HG02678 (cell line): Measurements from ENCODE around the gene RXRG.
A peak's percentile ranks its signal among the peaks of the same experiment; 100 is the strongest.

Experiments used
- ATAC-seq: cut with Tn5 transposase; IDR thresholded peaks from one replicate; pipeline ENCODE4 v1.9.1; 2021; ENCODE audit warnings: mild to moderate bottlenecking, moderate library complexity; ENCODE audit not compliant: unreplicated experiment

The RXRG gene

GRCh38 chr1:165411396-165411795 lies 33.5 kb downstream of the RXRG start:
- no peak for ATAC-seq

- ATAC-seq = no peak
These were observed 35.1 kb downstream of the RXRG start for GRCh38 chr1:165409657-165410358.

- ATAC-seq = no peak
These were observed 36.4 kb downstream of the RXRG start for GRCh38 chr1:165408518-165408917.

GRCh38 chr1:165407398-165407797 lies 37.5 kb downstream of the RXRG start:
- no peak for ATAC-seq

- no peak for ATAC-seq
These were observed 41.0 kb downstream of the RXRG start for GRCh38 chr1:165403835-165404482.

- no peak for ATAC-seq
These were observed 42.3 kb downstream of the RXRG start for GRCh38 chr1:165402517-165403111.

GRCh38 chr1:165397944-165398343 lies 47.0 kb downstream of the RXRG start:
- no peak for ATAC-seq

GRCh38 chr1:165395901-165396300 lies 49.0 kb downstream of the RXRG start:
- no peak for ATAC-seq

- ATAC-seq = no peak
These were observed 49.4 kb downstream of the RXRG start for GRCh38 chr1:165395478-165395877.

- ATAC-seq = peak; percentile 100
These were observed 52.0 kb downstream of the RXRG start for GRCh38 chr1:165392634-165393571.

GRCh38 chr1:165389609-165390008 lies 55.3 kb downstream of the RXRG start:
- no peak for ATAC-seq

GRCh38 chr1:165387961-165388360 lies 57.0 kb downstream of the RXRG start:
- no peak for ATAC-seq

GRCh38 chr1:165387505-165387904 lies 57.4 kb downstream of the RXRG start:
- ATAC-seq = no peak

GRCh38 chr1:165383599-165384405 lies 61.1 kb downstream of the RXRG start:
- no peak for ATAC-seq

- ATAC-seq = no peak
These were observed 61.9 kb downstream of the RXRG start for GRCh38 chr1:165383067-165383466.

- ATAC-seq = no peak
These were observed 63.0 kb downstream of the RXRG start for GRCh38 chr1:165381745-165382505.

- ATAC-seq = no peak
These were observed 68.1 kb downstream of the RXRG start for GRCh38 chr1:165376811-165377311.

GRCh38 chr1:165376041-165376810 lies 68.7 kb downstream of the RXRG start:
- ATAC-seq = peak; percentile 65

GRCh38 chr1:165375623-165376022 lies 69.3 kb downstream of the RXRG start:
- ATAC-seq = no peak
